Panc1 (cell line): ENCODE data around the gene PDE11A. TPM values are rescaled to one million over a fixed set of nuclear protein-coding genes. Genes with fewer than 3 reads are reported as not detected.

Experiments
- ATAC-seq: fragments of 200-7000 bp; cut with Tn5 transposase; 2 replicates; pipeline ENCODE4 v1.9.1; 2020; ENCODE audit warnings: mild to moderate bottlenecking, moderate library complexity
- Bru-seq: library from RNA; stranded (reverse); fragments of 400-500 nt; gene quantifications from one replicate; lab custom pipeline; 2021; lab: Mats Ljungman, UMichigan
- BruChase-seq, 2 experiments: library from RNA; stranded (reverse); fragments of 400-500 nt; gene quantifications; one replicate each; lab custom pipeline; 2021; lab: Mats Ljungman, UMichigan
- BruUV-seq: library from RNA; stranded (reverse); fragments of 400-500 nt; replicated peaks from 2 replicates; lab custom pipeline; 2021; lab: Mats Ljungman, UMichigan
- CTCF ChIA-PET: fragments of 300-600 bp; sonication (Branson Sonifier 250); formaldehyde crosslinking; loops from one replicate; lab custom pipeline; 2022; ENCODE audit warnings: antibody characterized with exemption; lab: Charles Lee
- POLR2A ChIA-PET: fragments of 300-600 bp; sonication (Branson Sonifier 250); formaldehyde crosslinking; loops from one replicate; lab custom pipeline; 2022; ENCODE audit warnings: antibody characterized with exemption; lab: Charles Lee
- DNase-seq: peaks from one replicate; pipeline ENCODE4 v3.0.0-alpha.2; 2010; ENCODE audit warnings: low read depth, low spot score
- H3K27ac ChIP-seq: 2 replicates; pipeline ENCODE4 v1.5.1; 2011; ENCODE audit warnings: mild to moderate bottlenecking, low read length, inconsistent platforms
- H3K27me3 ChIP-seq: fragments of 200-500 bp; sonication (Bioruptor generic); 2 replicates; pipeline ENCODE4 v1.6.0; 2014; ENCODE audit warnings: low read length, inconsistent platforms; ENCODE audit not compliant: control insufficient read depth, insufficient read depth
- H3K36me3 ChIP-seq: fragments of 200-500 bp; sonication (Bioruptor generic); 2 replicates; pipeline ENCODE4 v1.5.1; 2014; ENCODE audit warnings: inconsistent platforms, mild to moderate bottlenecking, low read length, moderate library complexity; ENCODE audit not compliant: control insufficient read depth, insufficient read depth
- H3K4me1 ChIP-seq: 2 replicates; pipeline ENCODE4 v1.5.1; 2011; ENCODE audit warnings: inconsistent platforms, mild to moderate bottlenecking, low read length, moderate library complexity; ENCODE audit not compliant: control insufficient read depth, insufficient read depth
- H3K4me3 ChIP-seq, 2 experiments: 2 replicates each; pipeline ENCODE4 v1.5.1; 2011 to 2012; ENCODE audit warnings: low read depth in 2 of 2, low read length in 2 of 2, mild to moderate bottlenecking in 2 of 2, inconsistent platforms in 1 of 2, moderate library complexity in 1 of 2
- H3K9me3 ChIP-seq: fragments of 200-500 bp; sonication (Bioruptor generic); 2 replicates; pipeline ENCODE4 v1.5.1; 2014; ENCODE audit warnings: low read depth, mild to moderate bottlenecking, inconsistent platforms, low read length, moderate library complexity; ENCODE audit not compliant: control insufficient read depth, insufficient read depth
- CTCF ChIP-seq: fragments of 450-650 bp; IDR thresholded peaks from 2 replicates; pipeline ENCODE4 v1.5.1; 2017; ENCODE audit warnings: mild to moderate bottlenecking
- POLR2AphosphoS5 ChIP-seq: IDR thresholded peaks from 2 replicates; pipeline ENCODE4 v1.6.1; 2012; ENCODE audit warnings: mild to moderate bottlenecking, low read depth, low read length, moderate library complexity
- REST ChIP-seq, 2 experiments: IDR thresholded peaks; 2 replicates each; pipeline ENCODE4 v1.6.1; 2011 to 2012; ENCODE audit warnings: low read depth in 2 of 2, control low read depth in 1 of 2, low read length in 1 of 2, mild to moderate bottlenecking in 1 of 2, moderate library complexity in 1 of 2; ENCODE audit not compliant: insufficient read depth in 1 of 2
- SIN3A ChIP-seq: IDR thresholded peaks from 2 replicates; pipeline ENCODE4 v1.6.1; 2012; ENCODE audit warnings: low read depth, mild to moderate bottlenecking, low read length, moderate library complexity, borderline replicate concordance; ENCODE audit not compliant: insufficient read depth
- TCF7L2 ChIP-seq: IDR thresholded peaks from 2 replicates; pipeline ENCODE4 v1.6.1; 2011; ENCODE audit warnings: mild to moderate bottlenecking, low read depth, low read length, inconsistent platforms
- in situ Hi-C: cut with HindIII; loops from 2 replicates; pipeline ENCODE4 v1.10.0; 2016; ENCODE audit warnings: low sequenced_read_pairs, low pct_unique_long_range_greater_than_20kb
- intact Hi-C: fragments of 100-400 bp; cut with micrococcal nuclease; formaldehyde crosslinking; loops from one replicate; pipeline ENCODE4 v1.10.0; 2022; ENCODE audit not compliant: unreplicated experiment
- long read RNA-seq: library from polyadenylated mRNA; unstranded; transcript quantifications from one replicate; pipeline ENCODE4 v2.0.0, GENCODE V29; 2021; ENCODE audit not compliant: unreplicated experiment
- polyA plus RNA-seq: library from polyadenylated mRNA; unstranded; fragments of >200 nt; gene quantifications from one replicate; pipeline ENCODE4 v1.2.1, GENCODE V29; 2012; ENCODE audit warnings: missing spikeins; ENCODE audit not compliant: insufficient read length
- total RNA-seq: library from RNA; stranded (reverse); gene quantifications from one replicate; pipeline ENCODE4 v1.2.1, GENCODE V29; 2021; ENCODE audit not compliant: unreplicated experiment

PDE11A gene
- total RNA-seq (not detected), Bru-seq, nascent RNA (percentile 2 among the genes with signal in this experiment), BruChase-seq, experiment 1, labeled RNA remaining after a 2-hour chase (percentile 10 among the genes with signal in this experiment), BruChase-seq, experiment 2, labeled RNA remaining after a 6-hour chase (percentile 15 among the genes with signal in this experiment)
- polyA plus RNA-seq = not detected
- long read RNA-seq = 0 reads

GRCh38 chr2:178072383-178073301, at the start of gene PDE11A:
Gene PDE11A (minus strand): TSS chr2:178072777. CDS start chr2:178072437, 340 bp downstream.
- POLR2A ChIA-PET = no interaction called here
- DNase-seq (no peak), ATAC-seq (peak; percentile 94)
- H3K4me1 ChIP-seq = peaks cover 5% of the 10 kb centered on the region; the same call in 1 of the 2 replicates
- H3K36me3 ChIP-seq = no peaks in the 10 kb centered on the region
- H3K27ac ChIP-seq = no peak within 1 kb of the TSS
- peaks cover 12% of the 10 kb centered on the region for H3K27me3 ChIP-seq
- peak within 1 kb of the TSS; percentile 35 to 67 for H3K4me3 ChIP-seq
- no TSS peak for BruUV-seq
- CTCF ChIA-PET = no interaction called here
- intact Hi-C loops = no loop called here
- no peaks in the 10 kb centered on the region for H3K9me3 ChIP-seq
- in situ Hi-C loops = no loop called here
- TF ChIP-seq REST (IDR thresholded peaks at IDR 0.05; ENCODE audit: insufficient read depth in 1 of 2, low read depth in 2 of 2, low read length in 1 of 2) (no peak), SIN3A (no peak), TCF7L2 (no peak), POLR2AphosphoS5 (no peak), CTCF (no peak)

GRCh38 chr2:178119179-178119922, 46.8 kb upstream of the PDE11A start:
- ChIA-PET POLR2A (no interaction called here), CTCF (interaction anchor here (0.7 kb wide), 1 partner anchor 10 kb away, joined by 6 read pairs; no protein-coding TSS in a partner anchor)
- Histone ChIP-seq H3K36me3 (peaks cover 5% of the 10 kb centered on the region; the same call in 1 of the 2 replicates), H3K4me1 (no peaks in the 10 kb centered on the region; the same call in 1 of the 2 replicates), H3K27ac (no peak overlapping the region), H3K27me3 (no peaks in the 10 kb centered on the region), H3K4me3 (no peak overlapping the region), H3K9me3 (no peaks in the 10 kb centered on the region)
- DNase-seq = no peak
- ATAC-seq = no peak
- in situ Hi-C loops = no loop called here
- no peak for TF ChIP-seq CTCF
- no peak for TF ChIP-seq TCF7L2
- no peak for TF ChIP-seq POLR2AphosphoS5
- TF ChIP-seq SIN3A = no peak
- TF ChIP-seq REST (IDR thresholded peaks at IDR 0.05; ENCODE audit: insufficient read depth in 1 of 2, low read depth in 2 of 2, low read length in 1 of 2) = no peak
- intact Hi-C loops = no loop called here
- BruUV-seq = no TSS peak
